Activated CD4-positive, alpha-beta memory T cell treated with anti-CD3 and anti-CD28 coated beads, Interleukin-2, amount 10 ng/mL, durations not matched to agents 7 days and 5 days (primary cell): Measurements from ENCODE around the gene C6orf15. TPM values are rescaled to one million over a fixed set of nuclear protein-coding genes. Genes with fewer than 3 reads are reported as not detected.

ENCODE experiments used
- CTCF ChIA-PET: fragments of 350-600 bp; sonication (Branson Sonifier 250); formaldehyde crosslinking; loops from one replicate; lab custom pipeline; 2021; ENCODE audit warnings: antibody characterized with exemption, inconsistent platforms; lab: Charles Lee
- POLR2A ChIA-PET: fragments of 350-600 bp; sonication (Branson Sonifier 250); formaldehyde crosslinking; loops from one replicate; lab custom pipeline; 2021; ENCODE audit warnings: antibody characterized with exemption; lab: Charles Lee
- DNase-seq: peaks from one replicate; pipeline ENCODE4 v3.0.0-alpha.2; 2020
- H3K27ac Mint-ChIP-seq: one replicate; pipeline ENCODE4 v1.8.0; 2021; ENCODE audit warnings: mild to moderate bottlenecking, mixed read lengths
- H3K27me3 Mint-ChIP-seq: one replicate; pipeline ENCODE4 v1.8.0; 2021; ENCODE audit warnings: mixed read lengths
- H3K36me3 Mint-ChIP-seq: one replicate; pipeline ENCODE4 v1.8.0; 2021; ENCODE audit warnings: low read depth, mixed read lengths
- H3K4me1 Mint-ChIP-seq: one replicate; pipeline ENCODE4 v1.8.0; 2021; ENCODE audit warnings: mixed read lengths
- H3K4me3 Mint-ChIP-seq: one replicate; pipeline ENCODE4 v1.8.0; 2021; ENCODE audit warnings: mild to moderate bottlenecking, mixed read lengths
- H3K9me3 Mint-ChIP-seq: one replicate; pipeline ENCODE4 v1.8.0; 2021; ENCODE audit warnings: mixed read lengths
- total RNA-seq, 2 experiments: library from RNA; stranded (reverse); gene quantifications; one replicate each; pipeline ENCODE4 v1.2.3, GENCODE V29; 2021

C6orf15 gene
- total RNA-seq: not detected

- no peak for DNase-seq
- Mint-ChIP-seq H3K4me3 (no peak within 1 kb of the TSS), H3K27ac (no peak within 1 kb of the TSS), H3K9me3 (no peaks in the 10 kb centered on the region), H3K4me1 (no peaks in the 10 kb centered on the region), H3K36me3 (no peaks in the 10 kb centered on the region), H3K27me3 (peaks cover 33% of the 10 kb centered on the region)
- ChIA-PET POLR2A (no interaction called here), CTCF (interaction anchor here (1.5 kb wide), 1 partner anchor 25 kb away, joined by 4 read pairs; no protein-coding TSS in a partner anchor)
These were observed at the start of gene C6orf15 for GRCh38 chr6:31112478-31112877. Gene C6orf15 (minus strand): TSS chr6:31112575. CDS start chr6:31112555, 20 bp downstream.

GRCh38 chr6:31161216-31162126 is 49.1 kb upstream of the C6orf15 start:
- peak overlapping the region; percentile 26 for H3K4me3 Mint-ChIP-seq
- ChIA-PET POLR2A (interaction anchor here (1.4 to 1.5 kb wide), 2 partner anchors 238 to 413 kb away, joined by 3 to 4 read pairs; no protein-coding TSS in a partner anchor), CTCF (interaction anchor here (0.7 kb wide), 1 partner anchor 454 kb away, joined by 4 read pairs; no protein-coding TSS in a partner anchor)
- no peaks in the 10 kb centered on the region for H3K27me3 Mint-ChIP-seq
- H3K4me1 Mint-ChIP-seq: peaks cover 53% of the 10 kb centered on the region
- no peaks in the 10 kb centered on the region for H3K9me3 Mint-ChIP-seq
- no peak for DNase-seq
- H3K27ac Mint-ChIP-seq: no peak overlapping the region
- H3K36me3 Mint-ChIP-seq: peaks cover 45% of the 10 kb centered on the region

GRCh38 chr6:31158863-31159855 is 46.8 kb upstream of the C6orf15 start:
- POLR2A ChIA-PET: interaction anchor here (0.9 to 3.1 kb wide), 18 partner anchors 11 to 493 kb away, joined by 3 to 21 read pairs (median 4); partner anchors contain the start of genes BAG6, DDX39B and HLA-B
- Mint-ChIP-seq H3K27me3 (no peaks in the 10 kb centered on the region), H3K9me3 (no peaks in the 10 kb centered on the region), H3K27ac (peak overlapping the region; percentile 62), H3K4me1 (peaks cover 56% of the 10 kb centered on the region), H3K36me3 (peaks cover 52% of the 10 kb centered on the region), H3K4me3 (peak overlapping the region; percentile 79)
- DNase-seq: peak; percentile 42
- CTCF ChIA-PET: interaction anchor here (0.7 to 4.2 kb wide), 5 partner anchors 34 to 382 kb away, joined by 3 to 19 read pairs (median 4); partner anchors contain the start of gene DDX39B

GRCh38 chr6:31158140-31158862 is 45.9 kb upstream of the C6orf15 start, which contains the start of gene TCF19:
Gene TCF19 (plus strand): TSS chr6:31158589. CDS start chr6:31159470, 881 bp downstream.
- Mint-ChIP-seq H3K27me3 (no peaks in the 10 kb centered on the region), H3K4me1 (peaks cover 52% of the 10 kb centered on the region), H3K36me3 (peaks cover 46% of the 10 kb centered on the region), H3K27ac (peak within 1 kb of the TSS; percentile 62), H3K9me3 (no peaks in the 10 kb centered on the region), H3K4me3 (peak within 1 kb of the TSS; percentile 79)
- CTCF ChIA-PET: interaction anchor here (0.7 to 4.2 kb wide), 5 partner anchors 21 to 383 kb away, joined by 3 to 19 read pairs (median 5); partner anchors contain the start of gene DDX39B
- POLR2A ChIA-PET: interaction anchor here (0.9 to 3.1 kb wide), 16 partner anchors 14 to 494 kb away, joined by 3 to 21 read pairs (median 4); partner anchors contain the start of genes BAG6 and DDX39B
- peak; percentile 100 for DNase-seq

GRCh38 chr6:31157513-31158139 is 45.3 kb upstream of the C6orf15 start, which contains the start of gene CCHCR1:
Gene CCHCR1 (minus strand): TSS chr6:31157802. CDS start chr6:31157600, 202 bp downstream.
- DNase-seq: no peak
- no peaks in the 10 kb centered on the region for H3K9me3 Mint-ChIP-seq
- H3K4me1 Mint-ChIP-seq: peaks cover 46% of the 10 kb centered on the region
- no peaks in the 10 kb centered on the region for H3K27me3 Mint-ChIP-seq
- peak within 1 kb of the TSS; percentile 79 for H3K4me3 Mint-ChIP-seq
- H3K36me3 Mint-ChIP-seq: peaks cover 39% of the 10 kb centered on the region
- peak within 1 kb of the TSS; percentile 62 for H3K27ac Mint-ChIP-seq
- POLR2A ChIA-PET: interaction anchor here (0.7 to 3.1 kb wide), 12 partner anchors 8 to 495 kb away, joined by 3 to 21 read pairs (median 4); partner anchors contain the start of genes BAG6 and DDX39B
- CTCF ChIA-PET: interaction anchor here (1.0 to 4.2 kb wide), 4 partner anchors 20 to 209 kb away, joined by 4 to 19 read pairs (median 6); no protein-coding TSS in a partner anchor

- H3K9me3 Mint-ChIP-seq: no peaks in the 10 kb centered on the region
- H3K4me3 Mint-ChIP-seq: peak overlapping the region; percentile 79
- DNase-seq: no peak
- no peak overlapping the region for H3K27ac Mint-ChIP-seq
- peaks cover 30% of the 10 kb centered on the region for H3K36me3 Mint-ChIP-seq
- CTCF ChIA-PET: interaction anchor here (1.6 to 4.2 kb wide), 2 partner anchors 19 to 210 kb away, joined by 3 to 19 read pairs; no protein-coding TSS in a partner anchor
- POLR2A ChIA-PET: interaction anchor here (1.4 to 1.8 kb wide), 2 partner anchors 9 to 47 kb away, joined by 3 to 4 read pairs; no protein-coding TSS in a partner anchor
- H3K4me1 Mint-ChIP-seq: peaks cover 39% of the 10 kb centered on the region
- H3K27me3 Mint-ChIP-seq: no peaks in the 10 kb centered on the region
These were observed 44.3 kb upstream of the C6orf15 start for GRCh38 chr6:31156641-31157040.

- ChIA-PET POLR2A (no interaction called here), CTCF (no interaction called here)
- Mint-ChIP-seq H3K36me3 (peaks cover 30% of the 10 kb centered on the region), H3K4me3 (no peak overlapping the region), H3K27me3 (no peaks in the 10 kb centered on the region), H3K4me1 (peaks cover 20% of the 10 kb centered on the region), H3K27ac (no peak overlapping the region), H3K9me3 (no peaks in the 10 kb centered on the region)
- no peak for DNase-seq
These were observed 42.1 kb upstream of the C6orf15 start for GRCh38 chr6:31154436-31154835.

- DNase-seq: no peak
- peaks cover 22% of the 10 kb centered on the region for H3K4me1 Mint-ChIP-seq
- H3K4me3 Mint-ChIP-seq: no peak overlapping the region
- H3K27ac Mint-ChIP-seq: no peak overlapping the region
- no peaks in the 10 kb centered on the region for H3K9me3 Mint-ChIP-seq
- H3K27me3 Mint-ChIP-seq: no peaks in the 10 kb centered on the region
- ChIA-PET CTCF (interaction anchor here (2.0 kb wide), 1 partner anchor 214 kb away, joined by 5 read pairs; no protein-coding TSS in a partner anchor), POLR2A (no interaction called here)
- H3K36me3 Mint-ChIP-seq: peaks cover 20% of the 10 kb centered on the region
These were observed 40.4 kb upstream of the C6orf15 start for GRCh38 chr6:31152781-31153180.

GRCh38 chr6:31149827-31150447 is 37.6 kb upstream of the C6orf15 start:
- Mint-ChIP-seq H3K36me3 (peaks cover 21% of the 10 kb centered on the region), H3K27me3 (no peaks in the 10 kb centered on the region), H3K27ac (no peak overlapping the region), H3K4me3 (no peak overlapping the region), H3K9me3 (no peaks in the 10 kb centered on the region), H3K4me1 (peaks cover 5% of the 10 kb centered on the region)
- DNase-seq: no peak
- ChIA-PET POLR2A (interaction anchor here (0.6 kb wide), 1 partner anchor 403 kb away, joined by 3 read pairs; no protein-coding TSS in a partner anchor), CTCF (interaction anchor here (1.2 kb wide), 1 partner anchor 18 kb away, joined by 5 read pairs; no protein-coding TSS in a partner anchor)

GRCh38 chr6:31145386-31145785 is 33.0 kb upstream of the C6orf15 start:
- DNase-seq: no peak
- no peak overlapping the region for H3K4me3 Mint-ChIP-seq
- no peak overlapping the region for H3K27ac Mint-ChIP-seq
- ChIA-PET POLR2A (interaction anchor here (1.0 to 1.2 kb wide), 2 partner anchors 17 to 52 kb away, joined by 3 read pairs; no protein-coding TSS in a partner anchor), CTCF (interaction anchor here (1.2 kb wide), 1 partner anchor 47 kb away, joined by 5 read pairs; no protein-coding TSS in a partner anchor)
- H3K9me3 Mint-ChIP-seq: no peaks in the 10 kb centered on the region
- peaks cover 11% of the 10 kb centered on the region for H3K36me3 Mint-ChIP-seq
- H3K4me1 Mint-ChIP-seq: peaks cover 5% of the 10 kb centered on the region
- H3K27me3 Mint-ChIP-seq: no peaks in the 10 kb centered on the region
